ENCODE measurements around the gene TMEM186. TPM values are rescaled to one million over a fixed set of nuclear protein-coding genes. Genes with fewer than 3 reads are reported as not detected.
A peak's percentile ranks its signal among the peaks of the same experiment; 100 is the strongest.

TMEM186 gene
- total RNA-seq, 2 experiments from 2014 or later = 1.9 to 3.1 TPM

DNA sequence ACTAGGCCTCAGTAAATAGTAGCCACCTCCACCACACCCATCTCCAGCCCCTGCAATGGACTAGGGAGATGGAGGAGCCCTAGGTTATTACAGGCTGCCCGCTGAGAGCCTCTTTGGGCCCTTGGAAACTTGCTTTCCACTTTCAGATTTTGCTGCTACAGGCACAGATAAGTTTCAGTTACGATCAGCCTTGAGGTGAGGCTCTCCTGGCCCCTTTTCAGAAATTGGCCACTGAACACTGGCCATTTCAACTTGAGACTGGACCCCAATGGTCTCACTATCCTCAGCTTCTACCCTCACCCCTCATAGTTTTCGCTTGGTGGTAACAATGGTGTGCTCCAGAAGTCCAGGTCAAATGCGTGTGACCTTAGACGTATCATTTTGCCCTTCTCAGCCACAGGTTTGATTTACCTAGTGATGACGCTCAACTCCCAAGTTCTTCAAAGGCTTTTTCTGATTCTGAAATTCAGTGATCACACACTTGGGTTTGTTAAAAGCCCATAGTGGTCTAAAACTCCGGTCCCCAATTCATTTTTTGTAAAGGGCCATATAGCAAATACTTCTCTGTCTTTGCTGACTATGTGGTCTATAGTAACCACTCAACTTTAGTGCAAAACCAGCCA lies 1.2 kb upstream of the TMEM186 start:
- Histone ChIP-seq H3K4me1 (ENCODE audit: insufficient read depth, low read length) (peaks cover 39% of the 10 kb centered on the region), H3K36me3 (ENCODE audit: insufficient read depth, low read length) (peaks cover 34% of the 10 kb centered on the region), H3K27me3 (ENCODE audit: control insufficient read depth in 1 of 2, insufficient read depth in 2 of 2, low read length in 2 of 2) (no peaks in the 10 kb centered on the region), H3K27ac (ENCODE audit: low read depth in 1 of 2, low read length in 2 of 2) (peak overlapping the region in 1 of 2 donors; percentile 82), H3K9me3 (ENCODE audit: control insufficient read depth in 1 of 2, insufficient read depth in 1 of 2, low read length in 2 of 2) (no peaks in the 10 kb centered on the region), H3K4me3 (ENCODE audit: low read length) (peak overlapping the region; percentile 98)
- H3K9me3 Mint-ChIP-seq = no peaks in the 10 kb centered on the region
- H3K27ac Mint-ChIP-seq = peak overlapping the region; percentile 89
- ChIA-PET POLR2A (interaction anchor here (2.0 to 2.2 kb wide), 3 partner anchors 18 to 293 kb away, joined by 12 to 24 read pairs (median 13); partner anchors contain the start of genes CARHSP1 and HAPSTR1), CTCF (interaction anchor here (1.1 to 1.8 kb wide), 3 partner anchors 69 to 87 kb away, joined by 3 to 8 read pairs (median 4); no protein-coding TSS in a partner anchor)
- DNase-seq (peak in 1 of 14 experiments; percentile 12), ATAC-seq (ENCODE audit: poor library complexity) (no peak)
- intact Hi-C loops (cut with DNase I, micrococcal nuclease) = loop anchor here (2.0 to 5.0 kb wide), 4 partner anchors 126 to 294 kb away; partner anchors contain the start of genes HAPSTR1 (in 2 of the 2), ABAT (in 1 of the 2) and METTL22 (in 1 of the 2)
- peaks cover 36% of the 10 kb centered on the region for H3K36me3 Mint-ChIP-seq (ENCODE audit: low read depth)
- H3K4me3 Mint-ChIP-seq = peak overlapping the region; percentile 98
- TF ChIP-seq CTCF (IDR thresholded peaks at IDR 0.05) = no peak
- peaks cover 54% of the 10 kb centered on the region for H3K4me1 Mint-ChIP-seq (ENCODE audit: low read depth)
- H3K27me3 Mint-ChIP-seq = no peaks in the 10 kb centered on the region

- ChIA-PET CTCF (interaction anchor here (1.1 to 1.9 kb wide), 4 partner anchors 70 to 138 kb away, joined by 3 to 8 read pairs (median 4); no protein-coding TSS in a partner anchor), POLR2A (interaction anchor here (1.2 to 2.2 kb wide), 4 partner anchors 19 to 293 kb away, joined by 3 to 24 read pairs (median 12); partner anchors contain the start of genes CARHSP1 and HAPSTR1)
- no peak for TF ChIP-seq CTCF (IDR thresholded peaks at IDR 0.05)
- intact Hi-C loops (cut with DNase I, micrococcal nuclease) = loop anchor here (2.0 to 5.0 kb wide), 4 partner anchors 126 to 294 kb away; partner anchors contain the start of genes HAPSTR1 (in 2 of the 2), ABAT (in 1 of the 2) and METTL22 (in 1 of the 2)
- Histone ChIP-seq H3K4me1 (ENCODE audit: insufficient read depth, low read length) (peaks cover 39% of the 10 kb centered on the region), H3K4me3 (ENCODE audit: low read length) (peak overlapping the region; percentile 98), H3K36me3 (ENCODE audit: insufficient read depth, low read length) (peaks cover 30% of the 10 kb centered on the region), H3K27ac (ENCODE audit: low read depth in 1 of 2, low read length in 2 of 2) (peak overlapping the region; percentile 82), H3K27me3 (ENCODE audit: control insufficient read depth in 1 of 2, insufficient read depth in 2 of 2, low read length in 2 of 2) (no peaks in the 10 kb centered on the region), H3K9me3 (ENCODE audit: control insufficient read depth in 1 of 2, insufficient read depth in 1 of 2, low read length in 2 of 2) (no peaks in the 10 kb centered on the region)
- peaks cover 52% of the 10 kb centered on the region for H3K4me1 Mint-ChIP-seq (ENCODE audit: low read depth)
- peak in 1 of 14 experiments; percentile 5 for DNase-seq
- H3K36me3 Mint-ChIP-seq (ENCODE audit: low read depth) = peaks cover 32% of the 10 kb centered on the region
- no peak for ATAC-seq (ENCODE audit: poor library complexity)
- peak overlapping the region; percentile 98 for H3K4me3 Mint-ChIP-seq
- H3K27ac Mint-ChIP-seq = peak overlapping the region; percentile 89
- no peaks in the 10 kb centered on the region for H3K9me3 Mint-ChIP-seq
- H3K27me3 Mint-ChIP-seq = no peaks in the 10 kb centered on the region
Measured at GRCh38 chr16:8798174-8798527, 712 bp upstream of the TMEM186 start.

GRCh38 chr16:8796469-8797363 lies 723 bp downstream of the TMEM186 start:
- TF ChIP-seq CTCF (IDR thresholded peaks at IDR 0.05) = no peak
- Mint-ChIP-seq H3K4me1 (ENCODE audit: low read depth) (peaks cover 48% of the 10 kb centered on the region), H3K27ac (peak overlapping the region; percentile 89), H3K36me3 (ENCODE audit: low read depth) (peaks cover 23% of the 10 kb centered on the region), H3K27me3 (no peaks in the 10 kb centered on the region), H3K4me3 (peak overlapping the region; percentile 98), H3K9me3 (no peaks in the 10 kb centered on the region)
- H3K9me3 ChIP-seq (ENCODE audit: control insufficient read depth in 1 of 2, insufficient read depth in 1 of 2, low read length in 2 of 2) = no peaks in the 10 kb centered on the region
- POLR2A ChIA-PET = interaction anchor here (0.8 to 2.2 kb wide), 5 partner anchors 9 to 295 kb away, joined by 3 to 24 read pairs (median 12); partner anchors contain the start of genes CARHSP1 and HAPSTR1
- DNase-seq (no peak), ATAC-seq (ENCODE audit: poor library complexity) (no peak)
- H3K27me3 ChIP-seq (ENCODE audit: control insufficient read depth in 1 of 2, insufficient read depth in 2 of 2, low read length in 2 of 2) = no peaks in the 10 kb centered on the region
- H3K4me1 ChIP-seq (ENCODE audit: insufficient read depth, low read length) = peaks cover 39% of the 10 kb centered on the region
- H3K27ac ChIP-seq (ENCODE audit: low read depth in 1 of 2, low read length in 2 of 2) = peak overlapping the region; percentile 82 to 83
- peaks cover 16% of the 10 kb centered on the region for H3K36me3 ChIP-seq (ENCODE audit: insufficient read depth, low read length)
- CTCF ChIA-PET = interaction anchor here (0.6 to 1.9 kb wide), 3 partner anchors 84 to 140 kb away, joined by 4 to 8 read pairs (median 5); no protein-coding TSS in a partner anchor
- intact Hi-C loops (cut with DNase I, micrococcal nuclease) = loop anchor here (1.0 to 5.0 kb wide), 8 partner anchors 72 to 296 kb away; partner anchors contain the start of genes ABAT (in 2 of the 2), HAPSTR1 (in 2 of the 2), CARHSP1 (in 1 of the 2) and METTL22 (in 1 of the 2)
- peak overlapping the region; percentile 98 for H3K4me3 ChIP-seq (ENCODE audit: low read length)
